ENCODE measurements around the gene SGCD.

The SGCD gene

GRCh38 chr5:156434471-156434870 is 107.5 kb downstream of the SGCD start:
- no peaks in the 10 kb centered on the region for H3K9me3 ChIP-seq
- H3K27ac ChIP-seq = no peak overlapping the region
- no peaks in the 10 kb centered on the region for H3K4me1 ChIP-seq (ENCODE audit: control insufficient read depth in 1 of 2, insufficient read depth in 1 of 2, low read depth in 1 of 2, low read length in 1 of 2)
- no peaks in the 10 kb centered on the region for H3K36me3 ChIP-seq
- TF ChIP-seq CTCF (IDR thresholded peaks at IDR 0.05) = no peak
- H3K4me3 ChIP-seq (ENCODE audit: low read depth in 1 of 2, low read length in 1 of 2) = no peak overlapping the region
- no peaks in the 10 kb centered on the region for H3K27me3 ChIP-seq

GRCh38 chr5:156435101-156435500 is 108.1 kb downstream of the SGCD start:
- Histone ChIP-seq H3K27ac (no peak overlapping the region), H3K9me3 (no peaks in the 10 kb centered on the region), H3K4me3 (ENCODE audit: low read depth in 1 of 2, low read length in 1 of 2) (no peak overlapping the region), H3K27me3 (no peaks in the 10 kb centered on the region), H3K36me3 (no peaks in the 10 kb centered on the region), H3K4me1 (ENCODE audit: control insufficient read depth in 1 of 2, insufficient read depth in 1 of 2, low read depth in 1 of 2, low read length in 1 of 2) (no peaks in the 10 kb centered on the region)
- no peak for TF ChIP-seq CTCF (IDR thresholded peaks at IDR 0.05)

GRCh38 chr5:156438076-156438475 is 111.1 kb downstream of the SGCD start:
- Histone ChIP-seq H3K27ac (no peak overlapping the region), H3K27me3 (no peaks in the 10 kb centered on the region), H3K9me3 (no peaks in the 10 kb centered on the region), H3K4me1 (ENCODE audit: control insufficient read depth in 1 of 2, insufficient read depth in 1 of 2, low read depth in 1 of 2, low read length in 1 of 2) (no peaks in the 10 kb centered on the region), H3K36me3 (no peaks in the 10 kb centered on the region), H3K4me3 (ENCODE audit: low read depth in 1 of 2, low read length in 1 of 2) (no peak overlapping the region)
- no peak for TF ChIP-seq CTCF (IDR thresholded peaks at IDR 0.05)

GRCh38 chr5:156444753-156445291 is 117.9 kb downstream of the SGCD start:
- no peaks in the 10 kb centered on the region for H3K36me3 ChIP-seq
- H3K4me3 ChIP-seq (ENCODE audit: low read depth in 1 of 2, low read length in 1 of 2) = no peak overlapping the region
- H3K9me3 ChIP-seq = no peaks in the 10 kb centered on the region
- H3K27me3 ChIP-seq = no peaks in the 10 kb centered on the region
- H3K4me1 ChIP-seq (ENCODE audit: control insufficient read depth in 1 of 2, insufficient read depth in 1 of 2, low read depth in 1 of 2, low read length in 1 of 2) = no peaks in the 10 kb centered on the region
- TF ChIP-seq CTCF (IDR thresholded peaks at IDR 0.05) = no peak
- no peak overlapping the region for H3K27ac ChIP-seq

GRCh38 chr5:156446526-156446925 is 119.6 kb downstream of the SGCD start:
- Histone ChIP-seq H3K4me1 (ENCODE audit: control insufficient read depth in 1 of 2, insufficient read depth in 1 of 2, low read depth in 1 of 2, low read length in 1 of 2) (no peaks in the 10 kb centered on the region), H3K4me3 (ENCODE audit: low read depth in 1 of 2, low read length in 1 of 2) (no peak overlapping the region), H3K27me3 (no peaks in the 10 kb centered on the region), H3K27ac (no peak overlapping the region), H3K9me3 (no peaks in the 10 kb centered on the region), H3K36me3 (no peaks in the 10 kb centered on the region)
- TF ChIP-seq CTCF (IDR thresholded peaks at IDR 0.05) = no peak

GRCh38 chr5:156450778-156451177 is 123.8 kb downstream of the SGCD start:
- no peak for TF ChIP-seq CTCF (IDR thresholded peaks at IDR 0.05)
- no peaks in the 10 kb centered on the region for H3K9me3 ChIP-seq
- no peaks in the 10 kb centered on the region for H3K4me1 ChIP-seq (ENCODE audit: control insufficient read depth in 1 of 2, insufficient read depth in 1 of 2, low read depth in 1 of 2, low read length in 1 of 2)
- H3K27ac ChIP-seq = no peak overlapping the region
- H3K36me3 ChIP-seq = no peaks in the 10 kb centered on the region
- H3K27me3 ChIP-seq = no peaks in the 10 kb centered on the region
- no peak overlapping the region for H3K4me3 ChIP-seq (ENCODE audit: low read depth in 1 of 2, low read length in 1 of 2)

All from neutrophil (primary cell).